ENCODE measurements around the gene KCNJ14. TPM values are rescaled to one million over a fixed set of nuclear protein-coding genes. Genes with fewer than 3 reads are reported as not detected.

The KCNJ14 gene
- 0.11 and 0.26 TPM in 2 replicates for total RNA-seq

GRCh38 chr19:48455171-48455907 is at the start of gene KCNJ14:
Gene KCNJ14, plus strand, starts transcription at chr19:48455574. Its CDS starts 6,151 bp downstream, at chr19:48461725.

GRCh38 chr19:48445606-48446481 is 9.5 kb upstream of the KCNJ14 start, which contains the start of gene GRWD1:
Gene GRWD1, plus strand, starts transcription at chr19:48445983. Its CDS starts 23 bp downstream, at chr19:48446006.

GRCh38 chr19:48469289-48469881 is 14.0 kb downstream of the KCNJ14 start, which contains the start of gene CYTH2:
Gene CYTH2, plus strand, starts transcription at chr19:48469369. Its CDS starts 139 bp downstream, at chr19:48469508.

DNA sequence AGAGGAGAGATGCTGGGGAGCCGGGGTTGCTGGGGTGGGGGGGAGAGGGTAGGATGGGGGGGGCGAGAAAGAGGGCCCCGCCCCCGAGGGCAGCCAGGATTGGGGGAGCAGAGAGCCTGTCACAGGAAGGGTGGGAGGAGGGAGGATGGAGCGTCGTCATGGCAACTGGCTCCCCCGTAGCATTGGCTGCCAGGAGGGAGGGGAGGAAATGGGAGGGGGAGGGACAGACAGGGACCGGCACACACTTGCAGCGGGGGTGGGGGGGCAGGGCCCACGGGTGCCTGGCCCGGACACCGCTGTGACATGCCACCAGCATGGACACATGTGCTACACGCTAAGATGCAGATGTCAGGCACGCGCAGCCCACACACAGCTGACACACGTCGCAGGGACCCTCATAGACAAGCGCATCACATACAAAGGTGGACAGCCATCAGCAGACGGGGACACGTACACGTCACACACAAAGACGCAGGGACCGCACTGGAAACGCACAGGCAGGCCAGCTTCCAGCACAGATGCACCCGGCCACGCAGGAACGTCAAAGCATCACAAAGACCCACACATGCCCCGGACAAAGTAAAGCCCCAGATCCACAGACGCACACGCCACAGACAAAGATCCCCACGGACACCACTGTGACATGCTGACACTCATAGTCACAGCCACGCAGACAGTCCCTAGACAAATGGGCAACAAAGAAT is 56.6 kb downstream of the KCNJ14 start, which contains the start of gene LMTK3:
TSS of gene LMTK3 (minus strand) at position 36 of the 704 bp plus-strand sequence. CDS start 259 bp downstream, outside the sequence.

Other genes with a start within 250 kb of the KCNJ14 start
- 62.0 and 103 TPM in 2 replicates for gene CARD8, start 199.7 kb upstream of the KCNJ14 start, total RNA-seq
- gene ZNF114, start 185.5 kb upstream of the KCNJ14 start, total RNA-seq, result 0.26 and 0.76 TPM in 2 replicates
- 0.60 and 6.3 TPM in 2 replicates for gene EMP3, start 130.0 kb upstream of the KCNJ14 start, total RNA-seq
- gene TMEM143, start 91.6 kb upstream of the KCNJ14 start, total RNA-seq, result 1.7 and 2.7 TPM in 2 replicates
- not detected in 2 replicates for gene SYNGR4, start 91.2 kb upstream of the KCNJ14 start, total RNA-seq
- gene KDELR1, start 64.0 kb upstream of the KCNJ14 start, total RNA-seq, result 34.7 and 35.4 TPM in 2 replicates
- gene GRIN2D, start 61.9 kb upstream of the KCNJ14 start, total RNA-seq, result 0.26 and 0.33 TPM in 2 replicates
- 14.7 and 24.4 TPM in 2 replicates for gene GRWD1, start 9.6 kb upstream of the KCNJ14 start, total RNA-seq
- 54.6 and 64.6 TPM in 2 replicates for gene CYTH2, start 13.8 kb downstream of the KCNJ14 start, total RNA-seq
- gene LMTK3, start 56.3 kb downstream of the KCNJ14 start, total RNA-seq, result under 0.01 TPM in 1 of 2 replicates, not detected in the other
- gene SULT2B1, start 96.6 kb downstream of the KCNJ14 start, total RNA-seq, result 0.11 TPM in 1 of 2 replicates, not detected in the other
- gene SPACA4, start 151.2 kb downstream of the KCNJ14 start, total RNA-seq, result not detected in 2 replicates
- 0.22 and 0.60 TPM in 2 replicates for gene FAM83E, start 159.5 kb downstream of the KCNJ14 start, total RNA-seq
- gene RPL18, start 163.6 kb downstream of the KCNJ14 start, total RNA-seq, result 2,542 and 4,069 TPM in 2 replicates
- gene SPHK2, start 163.9 kb downstream of the KCNJ14 start, total RNA-seq, result 4.0 and 4.9 TPM in 2 replicates
- 1.9 and 2.1 TPM in 2 replicates for gene DBP, start 181.8 kb downstream of the KCNJ14 start, total RNA-seq
- 4.0 and 9.8 TPM in 2 replicates for gene CA11, start 190.6 kb downstream of the KCNJ14 start, total RNA-seq
- not detected in 2 replicates for gene NTN5, start 217.4 kb downstream of the KCNJ14 start, total RNA-seq
- gene FUT2, start 240.4 kb downstream of the KCNJ14 start, total RNA-seq, result not detected in 2 replicates